GM23338 (cell line): ENCODE data around the gene DLG2.

ENCODE experiments used
- CREB1 ChIP-seq: fragments of 250-450 bp; sonication (Bioruptor Pico); IDR thresholded peaks from 2 replicates; pipeline ENCODE4 v1.5.0; 2020; ENCODE audit warnings: low read depth, mild to moderate bottlenecking, moderate library complexity
- CTCF ChIP-seq, 2 experiments: fragments of 200-600 bp in 1 of 2; sonication (generic) in 1 of 2; conservative IDR thresholded peaks; 2 replicates each; pipeline versions ENCODE4 v1.5.1 to v1.6.1; 2016 to 2017; ENCODE audit warnings: antibody characterized with exemption in 2 of 2, low read depth in 2 of 2, mild to moderate bottlenecking in 2 of 2, moderate library complexity in 1 of 2
- ETS1 ChIP-seq: IDR thresholded peaks from 2 replicates; pipeline ENCODE4 v1.6.1; 2016; ENCODE audit warnings: antibody characterized with exemption
- EZH2 ChIP-seq: fragments of 200-600 bp; sonication (generic); IDR thresholded peaks from one replicate; pipeline ENCODE4 v1.8.0; 2017; ENCODE audit warnings: antibody characterized with exemption, mild to moderate bottlenecking, low read depth; ENCODE audit not compliant: unreplicated experiment
- EZH2phosphoT487 ChIP-seq: fragments of 200-600 bp; sonication (generic); IDR thresholded peaks from one replicate; pipeline ENCODE4 v1.8.1; 2018; ENCODE audit warnings: antibody characterized with exemption; ENCODE audit not compliant: unreplicated experiment
- POLR2AphosphoS5 ChIP-seq: IDR thresholded peaks from 2 replicates; pipeline ENCODE4 v1.6.1; 2016; ENCODE audit warnings: antibody characterized with exemption, low read depth
- REST ChIP-seq: IDR thresholded peaks from one replicate; pipeline ENCODE4 v1.6.1; 2018; ENCODE audit warnings: antibody characterized with exemption; ENCODE audit not compliant: unreplicated experiment
- STAT1 ChIP-seq: IDR thresholded peaks from one replicate; pipeline ENCODE4 v1.6.1; 2016; ENCODE audit warnings: antibody characterized with exemption; ENCODE audit not compliant: unreplicated experiment
- ZNF114 ChIP-seq: fragments of 250-450 bp; sonication (Bioruptor Pico); IDR thresholded peaks from 2 replicates; pipeline ENCODE4 v1.5.0; 2020; ENCODE audit warnings: mild to moderate bottlenecking, moderate library complexity
- ZNF331 ChIP-seq: fragments of 250-450 bp; sonication (Bioruptor Pico); IDR thresholded peaks from 2 replicates; pipeline ENCODE4 v1.5.0; 2020; ENCODE audit warnings: low read depth, mild to moderate bottlenecking, moderate library complexity

GRCh38 chr11:84543367-84544159, 1083.6 kb downstream of the DLG2 start:
- TF ChIP-seq STAT1 (no peak), CTCF (conservative IDR thresholded peaks at IDR 0.05; ENCODE audit: low read depth in 2 of 2) (peak; percentile 64 to 77), POLR2AphosphoS5 (no peak), REST (no peak), EZH2 (no peak), ETS1 (no peak), CREB1 (CRISPR knock-in tag) (no peak), ZNF114 (CRISPR knock-in tag) (no peak), ZNF331 (no peak), EZH2phosphoT487 (no peak)
